Progenitor cell of endocrine pancreas (in vitro differentiated cells): ENCODE measurements around the gene SH2B3. TPM values are rescaled to one million over a fixed set of nuclear protein-coding genes. Genes with fewer than 3 reads are reported as not detected.

Experiments
- DNase-seq: peaks from one replicate; pipeline ENCODE4 v3.0.0; 2021; ENCODE audit warnings: low spot score; ENCODE audit not compliant: unreplicated experiment
- H3K27ac Mint-ChIP-seq: 2 replicates; pipeline ENCODE4 v1.8.0; 2021; ENCODE audit warnings: mild to moderate bottlenecking, moderate library complexity, mixed read lengths
- H3K27me3 Mint-ChIP-seq: 2 replicates; pipeline ENCODE4 v1.8.0; 2021; ENCODE audit warnings: mixed read lengths
- H3K36me3 Mint-ChIP-seq: 2 replicates; pipeline ENCODE4 v1.8.0; 2022; ENCODE audit warnings: mixed read lengths; ENCODE audit not compliant: insufficient read depth
- H3K4me1 Mint-ChIP-seq: 2 replicates; pipeline ENCODE4 v1.8.0; 2021; ENCODE audit warnings: low read depth, mixed read lengths
- H3K4me3 Mint-ChIP-seq: 2 replicates; pipeline ENCODE4 v1.8.0; 2021; ENCODE audit warnings: low read depth, mild to moderate bottlenecking, moderate library complexity, mixed read lengths
- H3K9me3 Mint-ChIP-seq: 2 replicates; pipeline ENCODE4 v1.8.0; 2021; ENCODE audit warnings: low read depth, mixed read lengths
- CTCF ChIP-seq: fragments of 200-600 bp; sonication (generic); IDR thresholded peaks from one replicate; pipeline ENCODE4 v1.5.0; 2021; ENCODE audit warnings: antibody characterized with exemption, mild to moderate bottlenecking; ENCODE audit not compliant: unreplicated experiment
- total RNA-seq: library from RNA; stranded (reverse); gene quantifications from 2 replicates; pipeline ENCODE4 v1.2.1, GENCODE V29; 2021

Gene SH2B3
- total RNA-seq, 1 donor from 2014 or later = 0.72 TPM

GRCh38 chr12:111405149-111405858 is 419 bp upstream of the SH2B3 start:
- peaks cover 2% of the 10 kb centered on the region for H3K4me1 Mint-ChIP-seq
- H3K27me3 Mint-ChIP-seq = peaks cover 62% of the 10 kb centered on the region
- H3K27ac Mint-ChIP-seq = no peak overlapping the region
- DNase-seq = peak; percentile 89
- no peaks in the 10 kb centered on the region for H3K36me3 Mint-ChIP-seq
- peak; percentile 65 for TF ChIP-seq CTCF
- H3K9me3 Mint-ChIP-seq = no peaks in the 10 kb centered on the region
- peak overlapping the region; percentile 70 for H3K4me3 Mint-ChIP-seq

- Mint-ChIP-seq H3K27me3 (peaks cover 56% of the 10 kb centered on the region), H3K9me3 (no peaks in the 10 kb centered on the region), H3K4me1 (peaks cover 2% of the 10 kb centered on the region), H3K4me3 (peak overlapping the region; percentile 64), H3K36me3 (no peaks in the 10 kb centered on the region), H3K27ac (no peak overlapping the region)
- no peak for TF ChIP-seq CTCF
- no peak for DNase-seq
These were observed 1.0 kb downstream of the SH2B3 start for GRCh38 chr12:111406474-111407376.

- H3K4me1 Mint-ChIP-seq = peaks cover 2% of the 10 kb centered on the region
- H3K36me3 Mint-ChIP-seq = no peaks in the 10 kb centered on the region
- DNase-seq = no peak
These were observed 1.8 kb downstream of the SH2B3 start for GRCh38 chr12:111407377-111408115.

GRCh38 chr12:111408116-111408440 is 2.4 kb downstream of the SH2B3 start:
- peaks cover 2% of the 10 kb centered on the region for H3K4me1 Mint-ChIP-seq
- DNase-seq = no peak
- H3K36me3 Mint-ChIP-seq = no peaks in the 10 kb centered on the region
- no peaks in the 10 kb centered on the region for H3K9me3 Mint-ChIP-seq
- peaks cover 64% of the 10 kb centered on the region for H3K27me3 Mint-ChIP-seq
- TF ChIP-seq CTCF = no peak
- no peak overlapping the region for H3K4me3 Mint-ChIP-seq
- no peak overlapping the region for H3K27ac Mint-ChIP-seq

More at GRCh38 chr12:111407377-111408115, 1.8 kb downstream of the SH2B3 start:
- H3K9me3 Mint-ChIP-seq = no peaks in the 10 kb centered on the region
- H3K27ac Mint-ChIP-seq = no peak overlapping the region
- no peak for TF ChIP-seq CTCF
- peaks cover 63% of the 10 kb centered on the region for H3K27me3 Mint-ChIP-seq
- peak overlapping the region; percentile 64 for H3K4me3 Mint-ChIP-seq
